CD14-positive monocyte (primary cell): ENCODE results near the gene DLL4. TPM values are rescaled to one million over a fixed set of nuclear protein-coding genes. Genes with fewer than 3 reads are reported as not detected.

Source experiments
- DNase-seq, 3 donors: peaks; one replicate each; pipeline ENCODE4 v3.0.0-alpha.2; 2011 to 2022
- H2AFZ ChIP-seq: 2 replicates; pipeline ENCODE4 v1.6.0; 2012; ENCODE audit warnings: mild to moderate bottlenecking, low read depth, low read length, inconsistent platforms; ENCODE audit not compliant: insufficient read depth, poor library complexity, severe bottlenecking
- H3K27ac ChIP-seq, 2 donors: 1 replicate in 1 of 2; 2 replicates in 1 of 2; pipeline ENCODE4 v1.5.1; 2012 to 2013; ENCODE audit warnings: low read length in 2 of 2, control low read depth in 1 of 2, inconsistent platforms in 1 of 2, low read depth in 1 of 2, mild to moderate bottlenecking in 1 of 2
- H3K27me3 ChIP-seq, 2 donors: one replicate each; pipeline versions ENCODE4 v1.6.0 to v1.6.1; 2011 to 2013; ENCODE audit warnings: low read length in 2 of 2; ENCODE audit not compliant: control insufficient read depth in 2 of 2, insufficient read depth in 2 of 2
- H3K36me3 ChIP-seq, 2 donors: replicated peaks in 1 of 2; 1 replicate in 1 of 2; 2 replicates in 1 of 2; pipeline versions ENCODE4 v1.5.1 to v1.6.1; 2012 to 2013; ENCODE audit warnings: low read length in 2 of 2, control low read depth in 1 of 2, inconsistent platforms in 1 of 2, mild to moderate bottlenecking in 1 of 2; ENCODE audit not compliant: insufficient read depth in 2 of 2, control insufficient read depth in 1 of 2
- H3K4me1 ChIP-seq, 2 donors: 1 replicate in 1 of 2; 2 replicates in 1 of 2; pipeline versions ENCODE4 v1.5.1 to v1.6.1; 2012 to 2013; ENCODE audit warnings: low read length in 2 of 2, control low read depth in 1 of 2, inconsistent platforms in 1 of 2, mild to moderate bottlenecking in 1 of 2, moderate library complexity in 1 of 2; ENCODE audit not compliant: insufficient read depth in 2 of 2, control insufficient read depth in 1 of 2
- H3K4me2 ChIP-seq: replicated peaks from 2 replicates; pipeline ENCODE3; 2012; ENCODE audit warnings: low read length, moderate library complexity, mild to moderate bottlenecking; ENCODE audit not compliant: poor library complexity, severe bottlenecking; ENCODE audit errors: extremely low read depth
- H3K4me3 ChIP-seq, 3 experiments: fragments of 200-600 bp in 1 of 3; sonication (generic) in 1 of 3; replicated peaks in 1 of 3; 1 replicate in 2 of 3; 2 replicates in 1 of 3; pipeline ENCODE4 v1.5.1; 2011 to 2013; ENCODE audit warnings: low read length in 3 of 3, mild to moderate bottlenecking in 3 of 3, control low read depth in 2 of 3, low read depth in 2 of 3, inconsistent platforms in 1 of 3, moderate library complexity in 1 of 3
- H3K79me2 ChIP-seq: 2 replicates; pipeline ENCODE4 v1.6.0; 2012; ENCODE audit warnings: mild to moderate bottlenecking, control low read depth, inconsistent platforms, low read length, moderate library complexity; ENCODE audit not compliant: insufficient read depth
- H3K9ac ChIP-seq: 2 replicates; pipeline ENCODE4 v1.6.0; 2017; ENCODE audit warnings: low read length, mild to moderate bottlenecking; ENCODE audit not compliant: insufficient read depth, poor library complexity, severe bottlenecking
- H3K9me3 ChIP-seq, 2 donors: replicated peaks in 1 of 2; 1 replicate in 1 of 2; 2 replicates in 1 of 2; pipeline versions ENCODE4 v1.5.1 to v1.6.1; 2012 to 2013; ENCODE audit warnings: low read length in 2 of 2, control low read depth in 1 of 2; ENCODE audit not compliant: control insufficient read depth in 1 of 2, insufficient read depth in 1 of 2
- H4K20me1 ChIP-seq: 2 replicates; pipeline ENCODE4 v1.6.0; 2012; ENCODE audit warnings: mild to moderate bottlenecking, low read length, control low read depth, moderate library complexity; ENCODE audit not compliant: insufficient read depth
- H3K27ac Mint-ChIP-seq, 7 donors: one replicate each; pipeline ENCODE4 v1.8.0; 2020; ENCODE audit warnings: mild to moderate bottlenecking in 7 of 7, mixed read lengths in 7 of 7, moderate library complexity in 6 of 7, inconsistent platforms in 2 of 7
- H3K27me3 Mint-ChIP-seq, 3 donors: one replicate each; pipeline ENCODE4 v1.8.0; 2021 to 2022; ENCODE audit warnings: low read depth in 3 of 3, mild to moderate bottlenecking in 3 of 3, mixed read lengths in 3 of 3, moderate library complexity in 3 of 3, inconsistent platforms in 1 of 3
- H3K36me3 Mint-ChIP-seq, 2 donors: one replicate each; pipeline ENCODE4 v1.8.0; 2020; ENCODE audit warnings: mixed read lengths in 2 of 2, inconsistent platforms in 1 of 2, mild to moderate bottlenecking in 1 of 2
- H3K4me1 Mint-ChIP-seq: one replicate; pipeline ENCODE4 v1.8.0; 2020; ENCODE audit warnings: mild to moderate bottlenecking, mixed read lengths
- H3K4me3 Mint-ChIP-seq, 2 donors: one replicate each; pipeline ENCODE4 v1.8.0; 2020; ENCODE audit warnings: mild to moderate bottlenecking in 2 of 2, mixed read lengths in 2 of 2, moderate library complexity in 1 of 2
- H3K9me3 Mint-ChIP-seq, 7 donors: one replicate each; pipeline ENCODE4 v1.8.0; 2020 to 2022; ENCODE audit warnings: mixed read lengths in 7 of 7, mild to moderate bottlenecking in 6 of 7, moderate library complexity in 6 of 7, inconsistent platforms in 2 of 7
- CTCF ChIP-seq: fragments of 200-600 bp; IDR thresholded peaks from one replicate; pipeline ENCODE4 v1.8.0; 2022; ENCODE audit warnings: antibody characterized with exemption, mild to moderate bottlenecking
- WGBS: methylation state at CpG from one replicate; pipeline ENCODE4 v1.1.5; 2013; ENCODE audit warnings: missing lambda C conversion rate; ENCODE audit not compliant: insufficient coverage; 5-methylcytosine and 5-hydroxymethylcytosine counted together
- intact Hi-C, 2 donors: fragments of 100-400 bp; cut with micrococcal nuclease; formaldehyde crosslinking; loops; one replicate each; pipeline versions ENCODE4 v1.15.0 to v1.15.1; 2023
- polyA plus RNA-seq, 3 donors: library from polyadenylated mRNA; depleted of rRNA in 1 of 3; unstranded in 2 of 3; stranded (reverse) in 1 of 3; fragments of 300-500 nt in 2 of 3; fragments of >200 nt in 1 of 3; fragmentation: Illumina TruSeq in 2 of 3; gene quantifications; 1 replicate in 2 of 3; 2 replicates in 1 of 3; pipeline ENCODE4 v1.2.3, GENCODE V29; 2012 to 2021

DLL4 gene
- polyA plus RNA-seq, 3 donors, result 0.07 TPM; not detected in 2

- Histone ChIP-seq H3K4me3 (peak overlapping the region; percentile 47 to 76 (median 48)), H3K36me3 (no peaks in the 10 kb centered on the region), H3K4me1 (peaks cover 85 to 96% of the 10 kb centered on the region in 2 donors), H3K79me2 (peaks cover 21% of the 10 kb centered on the region), H3K4me2 (peak overlapping the region; percentile 80), H3K27me3 (no peaks in the 10 kb centered on the region), H3K27ac (peak overlapping the region; percentile 56 to 57), H2AFZ (peak overlapping the region; percentile 37), H4K20me1 (peaks cover 34% of the 10 kb centered on the region), H3K9me3 (no peaks in the 10 kb centered on the region), H3K9ac (peak overlapping the region; percentile 55)
- peaks cover 10 to 25% of the 10 kb centered on the region in 2 donors for H3K36me3 Mint-ChIP-seq
- DNase-seq, result peak; percentile 47 to 60 (median 49)
- intact Hi-C loops, result loop anchor here (5.0 to 10.0 kb wide), 5 partner anchors 36 to 278 kb away; partner anchors contain the start of gene RMDN3 (in 1 of the 2)
- peak; percentile 91 for TF ChIP-seq CTCF
- peaks cover 91% of the 10 kb centered on the region for H3K4me1 Mint-ChIP-seq
- H3K9me3 Mint-ChIP-seq, result no peaks in the 10 kb centered on the region
- WGBS, result 2% methylated on average over 30 of the region's 36 CpGs
- peak overlapping the region; percentile 67 to 84 for H3K4me3 Mint-ChIP-seq
- H3K27me3 Mint-ChIP-seq, result peaks cover 0 to 7% (median 0%) of the 10 kb centered on the region in 3 donors
- peak overlapping the region in 5 of 7 donors; percentile 30 to 79 (median 61) for H3K27ac Mint-ChIP-seq
Observed at GRCh38 chr15:40906091-40906990, 22.8 kb upstream of the DLL4 start.

GRCh38 chr15:40906991-40907802 lies 21.9 kb upstream of the DLL4 start:
- Mint-ChIP-seq H3K4me3 (peak overlapping the region; percentile 67 to 84), H3K9me3 (no peaks in the 10 kb centered on the region), H3K27ac (peak overlapping the region in 4 of 7 donors; percentile 30 to 56 (median 48)), H3K36me3 (peaks cover 10 to 25% of the 10 kb centered on the region in 2 donors), H3K27me3 (peaks cover 0 to 6% (median 0%) of the 10 kb centered on the region in 3 donors), H3K4me1 (peaks cover 86% of the 10 kb centered on the region)
- no peak for TF ChIP-seq CTCF
- peak overlapping the region; percentile 47 to 76 (median 48) for H3K4me3 ChIP-seq
- 10% methylated on average over 14 of the region's 22 CpGs for WGBS
- H3K27me3 ChIP-seq, result no peaks in the 10 kb centered on the region
- peak overlapping the region; percentile 55 for H3K9ac ChIP-seq
- DNase-seq, result peak; percentile 28 to 77 (median 44)
- H3K27ac ChIP-seq, result peak overlapping the region; percentile 56 to 57
- intact Hi-C loops, result loop anchor here (5.0 to 10.0 kb wide), 5 partner anchors 35 to 278 kb away; partner anchors contain the start of gene RMDN3 (in 1 of the 2)
- H2AFZ ChIP-seq, result peak overlapping the region; percentile 63
- peak overlapping the region; percentile 80 for H3K4me2 ChIP-seq
- H3K4me1 ChIP-seq, result peaks cover 78 to 88% of the 10 kb centered on the region in 2 donors
- no peaks in the 10 kb centered on the region for H3K9me3 ChIP-seq
- no peaks in the 10 kb centered on the region for H3K36me3 ChIP-seq
- peaks cover 34% of the 10 kb centered on the region for H4K20me1 ChIP-seq
- peaks cover 16% of the 10 kb centered on the region for H3K79me2 ChIP-seq
